Measurements from ENCODE around the gene SNX9.
"Not testable (repeated sequence)": the region's sequence is repeated elsewhere in the genome, so short reads cannot be mapped to it uniquely, and the experiment has no call there.

SNX9 gene

DNA sequence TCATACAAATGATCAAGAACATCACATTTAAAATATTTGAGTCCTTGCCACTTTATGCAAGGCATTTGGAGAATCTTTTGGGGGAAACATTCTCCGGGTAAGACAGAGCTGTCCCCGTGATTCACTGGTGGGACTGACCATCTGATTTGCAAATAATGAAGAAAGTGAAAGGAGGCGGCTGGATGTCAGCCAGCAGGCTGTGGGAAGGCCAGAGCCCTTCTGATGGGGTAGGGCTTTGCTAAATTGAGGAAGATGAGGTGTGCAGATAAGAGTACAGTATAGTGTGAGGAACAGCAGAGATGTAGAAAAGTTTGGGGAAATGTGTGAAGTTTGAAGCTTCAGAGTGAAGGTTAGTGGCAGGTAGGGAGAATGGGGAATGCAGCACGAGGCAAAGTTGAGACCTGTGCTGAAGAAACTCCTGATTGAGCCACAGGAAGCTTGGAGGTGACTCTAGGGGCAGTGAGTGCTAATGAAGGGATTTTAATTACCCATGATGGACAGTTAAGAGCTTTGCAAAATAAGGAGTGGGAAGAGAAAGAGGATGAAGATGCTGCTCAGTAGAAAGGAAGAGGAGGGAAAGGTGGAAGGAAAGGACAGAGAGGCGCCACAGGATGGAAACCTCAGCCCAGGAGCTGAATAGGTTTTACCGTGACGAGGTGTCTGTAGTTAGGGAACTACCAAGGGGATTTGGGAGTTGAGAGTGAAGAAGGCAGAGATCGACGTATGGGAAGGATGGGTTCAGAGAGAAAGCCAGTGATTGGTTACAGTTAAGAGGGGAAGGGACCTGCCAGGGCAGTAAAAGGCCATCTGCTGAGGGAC, 68.7 kb downstream of the SNX9 start:
- no peak for FAIRE-seq

DNA sequence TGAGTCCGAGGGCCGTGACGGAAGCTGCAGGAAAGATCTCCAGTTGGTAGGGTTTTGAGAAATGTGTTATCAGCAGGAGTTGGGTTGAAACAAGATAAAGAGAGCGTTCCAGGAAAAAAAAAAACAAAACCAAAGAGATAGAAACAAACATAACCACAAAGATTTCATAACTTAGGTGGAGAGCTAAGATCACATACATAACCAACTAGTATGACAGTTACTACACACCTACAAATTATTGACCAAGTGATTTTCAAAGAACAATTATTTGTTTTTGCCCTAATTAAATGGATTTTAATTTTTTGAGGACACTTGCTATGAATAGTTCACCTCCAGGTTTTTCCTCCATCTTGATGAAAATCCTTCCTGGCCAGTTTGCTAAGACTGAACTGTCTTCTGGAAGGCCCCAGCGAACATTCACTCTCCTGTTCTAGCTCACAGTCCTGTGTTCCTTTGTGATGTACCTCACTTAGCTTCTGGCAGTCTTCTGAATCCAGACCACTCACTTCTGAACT, 69.4 kb downstream of the SNX9 start:
- FAIRE-seq: no peak

DNA sequence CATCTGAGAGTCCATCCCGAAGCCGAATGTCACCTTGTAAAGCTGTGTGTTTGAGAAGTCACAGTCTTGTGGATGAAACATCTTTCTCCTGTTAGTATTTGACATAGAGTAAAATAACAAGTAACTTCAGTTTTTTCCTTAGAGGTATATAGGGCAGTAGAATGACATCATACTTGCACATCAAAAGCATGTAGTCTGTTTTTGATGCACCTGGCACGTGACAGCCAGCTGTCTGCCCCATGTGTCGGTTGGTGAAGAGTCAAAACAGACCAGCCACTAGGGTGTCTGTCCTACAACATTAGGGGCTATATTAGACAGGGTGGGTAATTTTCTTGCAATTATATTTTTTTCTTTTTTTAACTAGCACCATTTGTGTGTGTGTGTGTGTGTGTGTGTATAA, 70.2 kb downstream of the SNX9 start:
- FAIRE-seq: no peak

DNA sequence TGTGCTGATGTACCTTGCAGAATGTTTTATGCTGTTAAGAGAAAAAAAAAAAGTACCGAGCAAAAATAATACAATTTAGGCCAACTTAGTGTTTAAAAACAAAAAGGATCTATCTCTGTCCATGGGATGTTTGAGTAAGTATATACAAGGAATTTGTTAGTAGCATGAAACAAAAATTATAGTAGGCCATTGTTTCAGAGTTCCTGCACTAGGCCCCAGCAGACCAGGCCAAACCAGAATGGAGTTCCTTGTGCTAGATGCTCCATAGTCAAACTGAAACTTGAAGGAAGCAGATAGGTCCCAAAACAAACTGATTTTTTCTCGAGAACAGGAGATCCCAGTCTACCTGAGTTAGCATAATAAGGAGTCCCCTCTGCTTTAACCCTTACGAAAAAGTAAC, 72.5 kb downstream of the SNX9 start:
- FAIRE-seq: no peak

DNA sequence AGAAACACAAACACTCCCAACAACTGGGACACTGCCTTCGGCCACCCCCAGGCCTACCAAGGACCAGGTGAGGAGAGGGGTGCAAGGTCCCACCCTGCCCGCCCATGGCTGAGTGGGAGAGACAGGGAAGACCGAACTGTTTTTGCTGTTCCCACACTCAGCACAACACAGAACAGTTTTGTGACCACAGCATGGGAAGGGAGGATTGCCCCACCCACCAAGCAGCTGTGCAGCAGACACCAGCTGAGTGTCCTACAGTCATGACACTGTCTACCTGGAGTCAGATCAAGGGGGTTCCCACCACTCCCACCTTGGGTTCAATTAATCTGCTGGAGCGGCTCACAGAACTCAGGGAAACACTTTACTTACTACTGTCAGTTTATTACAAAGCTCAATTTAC, 73.9 kb downstream of the SNX9 start:
- FAIRE-seq: no peak

DNA sequence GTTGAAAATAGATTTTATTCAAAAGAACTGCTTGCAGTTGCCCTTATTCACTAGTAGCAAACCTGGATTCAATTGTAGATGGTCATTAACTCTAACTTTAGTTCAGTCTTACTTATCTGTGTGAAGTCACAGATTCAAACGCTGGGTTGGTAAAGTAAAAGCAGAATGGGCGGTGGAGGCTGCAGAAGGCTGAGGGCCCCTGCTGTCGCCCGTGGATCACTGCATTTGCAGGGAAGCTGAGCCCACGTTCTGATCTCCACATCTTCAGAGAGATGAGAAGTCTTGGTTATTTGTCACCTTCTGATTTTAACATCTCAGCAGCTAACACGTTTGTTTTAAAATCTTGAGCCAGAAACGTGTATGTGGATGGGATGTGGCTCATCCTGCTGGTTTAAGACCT, 75.1 kb downstream of the SNX9 start:
- no peak for FAIRE-seq

DNA sequence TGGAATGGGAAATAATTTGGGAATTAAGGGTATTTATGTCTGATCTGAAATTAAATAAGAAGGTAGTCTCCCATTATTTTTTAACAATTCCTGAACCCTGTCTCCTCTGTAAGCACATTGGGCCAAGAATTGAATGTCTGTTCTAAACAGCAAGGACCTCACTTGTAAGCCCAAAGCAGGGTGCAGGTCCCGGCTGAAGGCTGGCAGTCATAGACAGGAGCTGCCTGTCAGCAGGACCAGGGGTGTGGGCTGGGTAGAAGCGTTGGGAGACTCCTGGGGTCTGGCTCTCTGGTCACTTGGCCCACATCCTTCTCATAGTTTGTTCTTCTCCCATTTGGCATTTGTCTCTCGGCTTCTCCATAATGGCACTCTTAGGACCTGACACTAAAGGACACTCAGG, 75.6 kb downstream of the SNX9 start:
- FAIRE-seq: no peak

DNA sequence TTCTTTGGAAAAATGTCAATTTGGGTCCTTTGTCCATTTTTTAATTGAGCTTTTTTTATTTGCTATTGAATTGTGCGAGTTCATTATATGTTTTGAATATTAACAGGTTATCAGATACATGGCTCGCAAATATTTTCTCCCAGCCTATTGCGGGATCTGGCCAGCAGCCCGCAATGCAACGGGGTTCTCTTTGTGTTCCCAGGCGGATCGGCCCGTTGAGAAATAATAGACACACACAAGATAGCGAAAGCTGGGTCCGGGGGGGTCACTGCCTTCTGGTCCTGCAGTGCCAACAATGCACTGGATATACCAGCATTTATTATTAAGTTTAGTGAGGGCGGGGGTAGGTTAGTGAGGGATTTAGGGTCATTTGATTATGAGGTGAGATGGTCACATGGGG, 77.2 kb downstream of the SNX9 start:
- FAIRE-seq: not testable (repeated sequence)

DNA sequence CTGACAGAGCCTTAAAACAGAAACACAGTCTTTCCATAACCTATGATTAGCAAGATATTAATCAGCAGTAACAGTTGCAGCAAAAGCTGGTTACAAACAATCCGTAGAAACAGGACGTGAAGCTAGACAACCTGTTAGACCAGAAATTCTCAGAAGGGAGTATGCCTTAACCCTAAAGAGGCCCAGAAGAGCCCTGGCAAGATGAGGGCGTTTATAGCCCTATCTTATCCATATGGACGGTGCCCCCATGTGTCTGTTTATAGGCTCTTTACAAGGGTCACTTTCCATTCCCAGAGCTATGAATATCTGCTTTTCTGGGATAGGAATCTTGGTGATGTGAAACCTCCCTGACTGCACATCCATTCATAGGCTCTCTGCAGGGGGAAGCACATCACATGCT, 77.7 kb downstream of the SNX9 start:
- not testable (repeated sequence) for FAIRE-seq

DNA sequence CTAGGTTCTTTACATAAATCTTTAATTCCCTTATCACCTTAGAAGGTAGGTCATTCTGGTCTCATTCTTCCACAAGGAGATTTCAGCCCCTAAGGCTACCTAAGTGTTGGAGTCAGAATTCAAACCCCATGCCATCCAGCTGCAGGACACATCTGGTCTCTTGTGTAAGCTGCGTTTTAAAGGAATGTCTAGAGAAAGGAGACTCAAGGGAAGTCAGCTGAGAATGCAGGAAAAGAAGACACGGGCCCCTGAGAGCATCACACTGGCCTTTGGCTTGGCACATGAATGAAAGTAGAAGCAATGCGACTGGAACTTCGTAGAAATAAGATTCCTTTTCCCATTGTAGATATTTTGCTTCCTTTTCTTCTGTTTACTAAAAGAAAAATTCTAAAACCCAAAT, 82.0 kb downstream of the SNX9 start:
- no peak for FAIRE-seq

DNA sequence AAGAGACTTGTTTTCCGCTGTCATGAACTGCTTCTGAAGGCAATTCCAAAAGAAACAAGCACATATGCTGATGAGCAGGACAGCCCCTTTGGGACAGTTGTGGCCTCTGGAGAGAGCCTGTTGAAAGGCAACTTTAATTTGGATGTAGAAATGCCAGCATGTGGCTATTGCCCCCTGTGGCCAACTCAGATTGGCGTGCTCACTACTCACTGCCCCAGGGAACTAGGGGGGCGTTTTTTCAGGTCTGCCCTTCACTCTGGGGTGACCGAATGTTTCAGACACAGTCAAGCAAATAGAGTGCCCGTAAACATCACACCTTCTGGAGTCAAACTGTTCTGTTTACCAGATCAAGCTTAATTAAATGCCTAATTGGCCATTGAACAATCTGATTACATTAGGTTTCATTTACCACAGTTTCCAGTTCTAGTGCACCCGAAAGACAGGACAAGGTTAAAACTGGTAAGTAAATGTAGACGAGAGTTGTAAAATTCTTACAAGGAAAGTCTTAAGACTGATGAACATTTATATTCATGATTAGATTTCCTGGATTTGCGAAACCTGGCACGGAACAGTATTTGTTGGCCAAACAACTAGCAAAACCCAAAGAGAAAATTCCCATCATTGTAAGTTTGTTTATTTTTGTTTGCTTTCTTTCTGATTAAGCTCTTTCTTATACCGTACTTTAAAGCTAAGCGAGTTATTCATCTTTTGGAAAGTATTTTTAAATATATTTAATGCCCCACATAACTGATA, 82.7 kb downstream of the SNX9 start:
- FAIRE-seq: no peak

DNA sequence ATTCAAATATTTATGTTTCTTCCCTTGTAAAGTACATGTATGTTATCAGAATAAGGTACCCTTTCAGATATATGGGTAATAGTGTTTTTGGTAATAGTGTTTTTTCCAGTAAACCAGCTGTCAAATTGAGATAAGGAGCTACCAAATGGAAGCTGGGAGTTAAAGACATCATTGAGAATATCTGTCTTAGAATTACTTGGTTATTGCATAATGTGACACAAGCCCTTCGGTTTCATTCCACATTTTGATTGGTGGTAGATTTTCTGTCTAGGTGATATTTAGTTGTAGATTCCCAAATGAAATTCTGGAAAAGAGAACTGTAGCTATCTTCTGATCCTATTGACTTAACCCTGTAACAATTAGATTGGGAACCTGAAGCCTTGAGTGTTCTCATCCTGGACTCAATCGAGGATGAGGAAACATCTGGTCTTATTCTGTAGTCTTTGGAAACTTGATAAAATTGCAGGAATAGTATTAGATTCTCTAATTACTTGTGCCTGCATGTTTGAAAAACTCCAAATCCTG, 83.6 kb downstream of the SNX9 start:
- FAIRE-seq: no peak

DNA sequence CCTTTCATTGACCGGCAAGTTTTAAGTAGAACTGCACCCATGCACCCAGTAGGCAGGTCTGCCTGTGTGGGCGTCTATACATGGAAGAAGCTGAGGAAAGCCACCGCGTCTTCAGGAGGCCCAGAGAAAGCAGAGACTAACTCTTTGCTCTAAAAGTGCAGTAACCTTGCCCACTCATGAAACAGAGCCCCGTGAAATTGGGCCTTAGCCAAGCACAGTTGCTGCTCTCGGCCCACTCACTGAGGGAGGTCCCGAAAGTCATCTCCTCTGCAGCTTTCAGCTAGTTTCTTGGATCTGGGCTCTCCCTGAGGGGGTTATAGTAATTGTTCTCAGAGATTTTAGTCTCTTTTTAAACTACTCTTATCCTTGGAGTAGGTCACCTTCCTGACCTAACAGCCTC, 84.6 kb downstream of the SNX9 start:
- no peak for FAIRE-seq

DNA sequence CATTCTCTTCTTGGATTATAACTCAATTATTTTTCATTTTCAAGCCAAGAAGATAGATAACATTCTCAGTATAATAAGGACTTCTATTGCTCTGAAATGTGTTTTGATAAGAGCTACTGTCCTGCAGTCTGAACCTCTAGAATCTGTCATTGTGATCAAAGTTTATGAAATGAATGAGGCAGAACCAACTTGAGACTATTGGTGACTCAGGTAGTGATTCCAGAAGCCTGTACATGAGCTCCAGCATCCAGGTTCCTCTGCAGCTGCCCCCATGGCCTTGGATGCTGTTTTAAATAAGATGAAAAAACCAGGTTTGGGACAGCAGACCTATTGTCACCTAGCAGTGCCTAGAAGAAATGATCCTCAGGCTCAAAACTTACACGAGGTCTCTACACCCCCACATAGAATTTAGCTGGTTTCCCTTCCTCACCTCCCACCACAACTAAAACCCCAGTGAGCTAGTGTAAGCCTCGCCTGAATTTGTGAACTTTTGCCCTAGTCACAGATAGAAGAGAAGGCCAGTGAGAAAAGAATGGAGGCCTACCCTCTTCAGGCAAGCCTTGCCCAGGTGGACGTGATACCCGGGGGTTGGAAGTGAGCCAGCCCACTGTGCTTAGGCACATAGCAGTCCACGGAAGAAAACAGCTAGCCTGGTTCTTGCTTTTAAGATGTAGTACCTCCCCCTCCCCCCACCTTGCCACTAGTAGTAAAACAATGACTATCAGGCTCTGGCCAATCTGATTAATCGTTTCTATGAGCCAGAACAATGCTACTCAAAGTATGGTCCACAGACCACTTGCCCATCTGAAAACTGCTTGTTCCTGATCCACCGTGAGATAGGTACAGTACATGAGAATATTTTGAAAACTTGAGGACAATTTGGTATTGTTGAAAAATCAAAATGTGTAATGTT, 85.6 kb downstream of the SNX9 start:
- FAIRE-seq: no peak

DNA sequence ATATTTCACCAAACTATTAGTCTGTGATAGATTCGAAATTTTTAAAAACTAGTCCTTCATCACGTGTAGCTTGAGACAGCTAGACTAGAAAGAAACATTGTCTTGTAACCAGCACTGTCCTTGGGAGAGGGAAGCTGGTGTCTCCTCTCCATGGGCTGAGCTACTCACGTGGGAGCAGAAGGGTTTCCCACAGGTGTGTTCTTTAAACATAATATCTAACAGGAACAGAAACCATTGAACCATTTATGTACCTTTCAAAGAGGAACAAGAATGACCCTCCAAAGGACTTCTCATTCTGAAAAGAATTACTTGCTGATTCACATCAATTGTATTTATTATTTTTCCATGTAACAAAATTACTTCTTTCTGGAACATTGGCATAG, 86.2 kb downstream of the SNX9 start:
- FAIRE-seq: no peak

DNA sequence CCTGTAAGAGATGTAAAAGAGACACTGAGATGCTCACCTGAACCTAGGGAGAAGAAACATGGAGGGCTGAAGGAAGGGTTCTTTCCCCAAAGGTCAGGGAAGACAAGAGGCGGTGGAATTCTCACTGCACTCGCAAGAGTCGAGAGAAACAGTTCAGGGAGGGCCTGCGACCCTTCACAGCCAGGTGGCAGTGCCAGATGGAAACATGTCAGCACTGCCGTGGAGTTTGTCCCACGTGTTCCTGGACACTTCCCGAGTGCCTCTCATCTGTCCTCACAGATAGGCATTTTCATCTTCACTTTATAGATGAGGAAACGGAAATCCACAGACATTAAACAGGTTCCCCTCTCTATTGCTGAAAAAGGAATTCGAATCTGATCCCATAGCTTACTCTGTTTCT, 88.2 kb downstream of the SNX9 start:
- no peak for FAIRE-seq

DNA sequence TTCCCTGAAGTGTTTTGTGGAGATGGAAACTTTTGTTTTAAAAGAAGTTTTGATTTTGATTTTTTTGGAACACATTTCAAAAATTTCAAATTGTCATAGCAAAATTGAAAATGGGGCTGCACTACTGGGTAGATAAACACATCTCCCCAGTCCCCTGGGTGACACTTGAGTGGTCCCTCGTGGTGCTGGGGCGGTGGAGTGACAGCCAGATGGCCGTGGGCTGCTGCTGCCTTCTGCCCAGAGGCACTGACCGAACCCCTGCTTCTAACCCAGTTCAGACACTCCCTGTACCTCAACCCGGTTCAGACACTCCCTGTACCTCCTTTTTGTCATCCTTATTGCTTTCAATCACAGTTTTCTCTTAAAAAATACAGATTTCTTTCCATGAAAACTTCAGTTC, 88.7 kb downstream of the SNX9 start:
- FAIRE-seq: no peak

DNA sequence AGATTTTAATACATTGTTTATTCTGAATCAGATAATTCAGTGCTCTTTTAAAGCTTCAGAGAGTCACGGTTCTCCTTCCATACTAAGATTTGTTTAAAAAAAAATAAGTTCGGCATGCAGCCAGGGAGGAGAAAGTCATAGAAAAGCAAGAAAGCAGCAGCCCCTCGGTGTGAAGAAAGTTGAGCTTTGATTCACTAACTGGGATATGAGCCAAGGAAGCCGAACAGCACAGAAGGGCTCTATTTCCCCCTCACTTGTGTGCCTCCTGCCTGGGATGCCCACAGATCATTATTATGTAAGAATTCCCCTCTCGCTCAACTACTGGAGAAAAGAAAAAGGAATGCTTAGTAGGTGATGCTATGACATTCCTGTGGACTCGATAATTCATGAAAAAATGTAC, 89.3 kb downstream of the SNX9 start:
- no peak for FAIRE-seq

DNA sequence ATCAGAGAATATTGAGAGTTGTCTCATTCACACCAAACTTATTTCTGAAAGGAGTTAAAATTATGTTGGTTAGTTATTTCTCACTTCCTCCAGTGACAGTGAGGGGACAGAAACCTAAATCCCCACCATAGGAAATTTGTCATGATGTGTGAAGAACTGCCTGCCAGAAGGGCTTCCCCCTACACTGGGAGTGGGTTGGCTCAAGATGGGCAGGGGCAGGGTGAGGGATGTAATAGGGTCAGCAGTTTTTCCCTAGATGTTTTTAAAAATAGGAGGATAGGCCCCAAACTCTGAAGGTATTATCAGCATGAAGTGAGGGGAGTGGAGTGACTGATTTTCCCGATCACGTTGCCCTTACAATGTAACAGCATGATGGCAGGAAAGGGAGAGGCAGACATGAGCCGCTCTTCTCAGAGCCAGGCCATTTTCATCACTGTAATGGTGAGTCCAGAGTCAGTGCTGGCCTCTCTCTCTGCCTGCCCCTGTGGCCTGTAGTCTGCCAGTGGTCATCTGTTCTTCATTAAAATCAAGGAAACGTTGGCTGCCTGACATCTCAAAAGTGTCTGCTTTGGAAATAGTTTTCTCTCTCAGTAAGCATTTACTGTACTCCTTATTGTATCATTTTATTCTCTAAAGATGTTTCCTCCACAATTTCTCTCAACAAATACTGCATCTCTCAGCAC, 98.8 kb downstream of the SNX9 start:
- no peak for FAIRE-seq

DNA sequence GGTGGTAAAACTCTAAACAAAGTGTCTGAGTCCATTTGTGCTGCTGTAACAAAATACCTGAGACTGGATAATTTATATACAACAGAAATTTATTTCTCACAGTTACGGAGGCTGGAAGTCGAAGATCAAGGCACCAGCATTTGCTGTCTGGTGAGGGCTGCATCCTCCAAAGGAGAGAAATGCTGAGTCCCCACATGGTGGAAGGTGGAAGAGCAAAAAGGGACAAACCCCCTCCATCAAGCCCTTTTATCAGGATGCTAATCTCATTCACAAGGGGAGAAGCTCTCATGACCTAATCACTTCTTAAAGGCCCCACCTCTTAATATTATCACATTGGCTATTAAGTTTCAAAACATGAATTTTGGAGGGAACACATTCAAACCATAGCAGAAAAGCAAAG, 102.7 kb downstream of the SNX9 start:
- no peak for FAIRE-seq

DNA sequence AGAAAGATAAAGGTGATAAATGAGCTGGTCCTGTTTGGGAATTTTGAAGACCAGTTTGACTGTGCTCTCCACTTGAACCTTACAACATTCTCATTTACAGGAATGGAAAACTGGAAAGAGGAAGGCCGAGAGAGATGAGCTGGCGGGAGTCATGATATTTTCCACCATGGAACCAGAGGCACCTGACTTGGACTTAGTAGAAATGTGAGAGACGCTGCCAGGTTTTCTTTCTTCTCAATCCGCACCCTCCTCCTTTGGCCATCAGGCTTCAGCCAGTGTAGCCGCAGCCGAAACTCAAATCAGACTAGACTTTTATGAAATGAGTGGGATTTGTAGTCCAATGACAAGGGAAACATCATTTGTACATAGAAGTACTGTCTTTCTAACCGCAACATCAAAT, 104.0 kb downstream of the SNX9 start:
- no peak for FAIRE-seq

DNA sequence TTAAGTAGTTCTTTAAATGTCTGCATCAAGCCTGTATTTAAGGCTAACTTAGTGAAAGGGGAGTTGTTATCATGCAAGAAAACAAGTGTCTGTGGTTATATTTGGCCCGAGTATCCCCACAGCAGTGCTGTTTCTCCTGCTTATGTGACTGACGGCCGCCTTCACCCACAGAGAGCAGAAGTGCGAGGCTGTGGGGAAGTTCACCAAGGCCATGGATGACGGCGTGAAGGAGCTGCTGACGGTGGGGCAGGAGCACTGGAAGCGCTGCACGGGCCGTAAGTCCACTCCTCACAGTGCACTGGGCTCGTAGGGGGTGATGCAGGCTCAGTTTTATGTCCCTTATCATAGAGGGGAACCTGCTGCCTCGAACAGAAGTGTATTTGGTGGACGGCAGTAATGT, 105.4 kb downstream of the SNX9 start:
- FAIRE-seq: no peak

Data from G401.6 (cell line).